ENCODE measurements around the gene CDC42EP2.

The CDC42EP2 gene

GRCh38 chr11:65362320-65362931 lies 47.8 kb downstream of the CDC42EP2 start:
- DNase-seq: no peak

GRCh38 chr11:65362966-65363365 lies 48.3 kb downstream of the CDC42EP2 start:
- DNase-seq: no peak

- no peak for DNase-seq
These were observed 49.1 kb downstream of the CDC42EP2 start for GRCh38 chr11:65363770-65364169.

GRCh38 chr11:65366340-65366773 lies 51.7 kb downstream of the CDC42EP2 start:
- peak; percentile 79 for DNase-seq

GRCh38 chr11:65370659-65371049 lies 56.0 kb downstream of the CDC42EP2 start:
- no peak for DNase-seq
